OCI-LY1 (cell line): ENCODE results near the gene BCORL1.
A peak's percentile ranks its signal among the peaks of the same experiment; 100 is the strongest.

Source experiments
- H2AFZ ChIP-seq: fragments of 200-600 bp; sonication (generic), shearing (Covaris generic); 2 replicates; pipeline ENCODE4 v1.6.0; 2014; ENCODE audit warnings: antibody characterized with exemption, mild to moderate bottlenecking, low read length
- H3F3A ChIP-seq: fragments of 200-600 bp; sonication (generic), shearing (Covaris generic); 2 replicates; pipeline ENCODE4 v1.6.0; 2014; ENCODE audit warnings: mild to moderate bottlenecking, antibody characterized with exemption, low read length, moderate library complexity; ENCODE audit not compliant: insufficient read depth
- H3K27ac ChIP-seq: fragments of 200-600 bp; sonication (generic); 2 replicates; pipeline ENCODE4 v1.5.1; 2014; ENCODE audit warnings: low read length, mixed run types, mild to moderate bottlenecking, low read depth; ENCODE audit not compliant: poor library complexity, severe bottlenecking
- H3K27me3 ChIP-seq: fragments of 200-600 bp; sonication (generic); 2 replicates; pipeline ENCODE4 v1.6.0; 2014; ENCODE audit warnings: antibody characterized with exemption, mild to moderate bottlenecking, low read length, moderate library complexity; ENCODE audit not compliant: insufficient read depth
- H3K36me3 ChIP-seq: fragments of 200-600 bp; sonication (generic); 2 replicates; pipeline ENCODE4 v1.6.1; 2014; ENCODE audit warnings: mild to moderate bottlenecking, antibody characterized with exemption, low read length, moderate library complexity, mixed read lengths; ENCODE audit not compliant: insufficient read depth
- H3K4me1 ChIP-seq: fragments of 200-600 bp; sonication (generic); 2 replicates; pipeline ENCODE4 v1.5.1; 2014; ENCODE audit warnings: mild to moderate bottlenecking, low read length, moderate library complexity; ENCODE audit not compliant: insufficient read depth, severe bottlenecking
- H3K4me2 ChIP-seq: fragments of 200-600 bp; sonication (generic), shearing (Covaris generic); 2 replicates; pipeline ENCODE4 v1.6.1; 2014; ENCODE audit warnings: low read length
- H3K4me3 ChIP-seq: fragments of 200-600 bp; sonication (generic); 2 replicates; pipeline ENCODE4 v1.5.1; 2014; ENCODE audit warnings: low read length, low read depth, mild to moderate bottlenecking, mixed read lengths; ENCODE audit not compliant: poor library complexity, severe bottlenecking
- H3K79me2 ChIP-seq: fragments of 200-600 bp; shearing (Covaris generic); 2 replicates; pipeline ENCODE4 v1.6.1; 2016; ENCODE audit warnings: mixed run types, low read length, mixed read lengths; ENCODE audit not compliant: insufficient read depth
- H3K9ac ChIP-seq: fragments of 200-600 bp; sonication (generic), shearing (Covaris generic); 2 replicates; pipeline ENCODE4 v1.6.1; 2014; ENCODE audit warnings: mild to moderate bottlenecking, low read length, mixed read lengths
- H3K9me2 ChIP-seq: fragments of 200-600 bp; sonication (generic), shearing (Covaris generic); 2 replicates; pipeline ENCODE4 v1.6.1; 2014; ENCODE audit warnings: low read depth, mild to moderate bottlenecking, low read length, mixed read lengths
- H3K9me3 ChIP-seq: fragments of 200-600 bp; shearing (Covaris generic); 2 replicates; pipeline ENCODE4 v1.6.1; 2014; ENCODE audit warnings: low read length, mixed read lengths
- H4K20me1 ChIP-seq: fragments of 200-600 bp; sonication (generic), shearing (Covaris generic); 2 replicates; pipeline ENCODE4 v1.6.0; 2016; ENCODE audit warnings: mild to moderate bottlenecking, low read length; ENCODE audit not compliant: insufficient read depth
- CTCF ChIP-seq: fragments of 200-600 bp; sonication (generic), shearing (Covaris generic); IDR thresholded peaks from 2 replicates; pipeline ENCODE4 v1.5.1; 2017; ENCODE audit warnings: mild to moderate bottlenecking, antibody characterized with exemption, low read length, moderate library complexity, mixed read lengths
- EZH2 ChIP-seq: fragments of 200-600 bp; sonication (generic), shearing (Covaris generic); IDR thresholded peaks from 2 replicates; pipeline ENCODE4 v1.8.0; 2017; ENCODE audit warnings: borderline replicate concordance, mixed run types, mild to moderate bottlenecking, antibody characterized with exemption, low read length, moderate library complexity, mixed read lengths

BCORL1 gene

GRCh38 chrX:130028196-130028595 lies 45.8 kb downstream of the BCORL1 start:
- Histone ChIP-seq H2AFZ (no peak overlapping the region), H3K79me2 (no peaks in the 10 kb centered on the region), H3K9me2 (no peaks in the 10 kb centered on the region), H3K4me2 (no peak overlapping the region), H3K27me3 (no peaks in the 10 kb centered on the region), H3K36me3 (no peaks in the 10 kb centered on the region), H3K9ac (no peak overlapping the region), H3K27ac (no peak overlapping the region), H3K4me3 (no peak overlapping the region), H4K20me1 (no peaks in the 10 kb centered on the region), H3F3A (no peaks in the 10 kb centered on the region), H3K4me1 (peaks cover 10% of the 10 kb centered on the region), H3K9me3 (no peaks in the 10 kb centered on the region)
- TF ChIP-seq EZH2 (no peak), CTCF (peak; percentile 69)

- no peak overlapping the region for H3K4me2 ChIP-seq
- H3K4me1 ChIP-seq = no peaks in the 10 kb centered on the region
- no peak overlapping the region for H3K27ac ChIP-seq
- H3K4me3 ChIP-seq = no peak overlapping the region
- TF ChIP-seq EZH2 (no peak), CTCF (no peak)
- H4K20me1 ChIP-seq = no peaks in the 10 kb centered on the region
- H3K9ac ChIP-seq = no peak overlapping the region
- no peaks in the 10 kb centered on the region for H3K9me2 ChIP-seq
- H2AFZ ChIP-seq = no peak overlapping the region
- no peaks in the 10 kb centered on the region for H3K79me2 ChIP-seq
- no peaks in the 10 kb centered on the region for H3F3A ChIP-seq
- no peaks in the 10 kb centered on the region for H3K27me3 ChIP-seq
- no peaks in the 10 kb centered on the region for H3K36me3 ChIP-seq
- H3K9me3 ChIP-seq = no peaks in the 10 kb centered on the region
These were observed 48.4 kb downstream of the BCORL1 start for GRCh38 chrX:130030826-130031225.

GRCh38 chrX:130032552-130032951 lies 50.1 kb downstream of the BCORL1 start:
- Histone ChIP-seq H3K27ac (no peak overlapping the region), H4K20me1 (no peaks in the 10 kb centered on the region), H3K9me3 (no peaks in the 10 kb centered on the region), H3K9ac (no peak overlapping the region), H3K9me2 (no peaks in the 10 kb centered on the region), H3K4me1 (no peaks in the 10 kb centered on the region), H2AFZ (no peak overlapping the region), H3K27me3 (no peaks in the 10 kb centered on the region), H3K4me2 (no peak overlapping the region), H3K4me3 (no peak overlapping the region), H3K79me2 (no peaks in the 10 kb centered on the region), H3K36me3 (no peaks in the 10 kb centered on the region), H3F3A (no peaks in the 10 kb centered on the region)
- TF ChIP-seq CTCF = no peak
- no peak for TF ChIP-seq EZH2
